ENCODE results near the gene NOTUM. TPM values are rescaled to one million over a fixed set of nuclear protein-coding genes. Genes with fewer than 3 reads are reported as not detected.

NOTUM gene
- polyA plus RNA-seq, 2 of the 4 experiments (the other 2 are of a cell fraction) = 0.06 to 0.92 TPM

DNA sequence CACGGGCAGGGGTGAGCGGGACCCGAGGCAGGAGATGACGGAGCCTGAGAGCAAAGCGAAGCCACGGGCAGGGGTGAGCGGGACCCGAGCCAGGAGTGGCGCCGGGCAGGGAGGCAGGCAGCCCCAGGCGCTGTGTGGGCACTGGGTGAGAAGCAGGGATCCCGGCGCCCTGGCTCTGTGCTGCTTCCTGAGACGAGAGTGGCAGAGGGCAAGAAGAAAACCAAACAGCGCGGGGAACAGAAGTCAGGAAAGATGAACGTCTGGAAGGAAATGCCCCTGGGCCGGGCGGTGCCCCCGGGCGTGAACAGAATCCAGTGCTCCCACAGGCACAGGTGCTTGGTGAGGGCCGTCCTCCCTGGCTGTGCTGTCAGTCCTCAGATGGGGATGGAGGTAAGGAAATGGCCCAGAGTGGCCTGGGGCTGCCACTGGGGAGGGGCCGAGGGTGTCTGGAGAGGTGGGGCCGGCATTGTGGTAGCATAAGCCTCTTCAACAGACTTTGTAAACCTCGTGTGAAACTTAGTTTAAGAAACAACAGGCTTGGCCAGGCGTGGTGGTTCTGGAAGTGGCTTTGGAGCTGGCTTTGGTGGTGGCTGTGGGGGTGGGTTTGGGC lies 26.3 kb upstream of the NOTUM start:
- TF ChIP-seq, protein P1, sequence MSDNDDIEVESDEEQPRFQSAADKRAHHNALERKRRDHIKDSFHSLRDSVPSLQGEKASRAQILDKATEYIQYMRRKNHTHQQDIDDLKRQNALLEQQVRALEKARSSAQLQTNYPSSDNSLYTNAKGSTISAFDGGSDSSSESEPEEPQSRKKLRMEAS (IDR thresholded peaks at IDR 0.05) = no peak
- TF ChIP-seq MAFK (IDR thresholded peaks at IDR 0.05; ENCODE audit: partially characterized antibody) = no peak
- TF ChIP-seq CBX8 (IDR thresholded peaks at IDR 0.05) = no peak
- TF ChIP-seq, protein P2, sequence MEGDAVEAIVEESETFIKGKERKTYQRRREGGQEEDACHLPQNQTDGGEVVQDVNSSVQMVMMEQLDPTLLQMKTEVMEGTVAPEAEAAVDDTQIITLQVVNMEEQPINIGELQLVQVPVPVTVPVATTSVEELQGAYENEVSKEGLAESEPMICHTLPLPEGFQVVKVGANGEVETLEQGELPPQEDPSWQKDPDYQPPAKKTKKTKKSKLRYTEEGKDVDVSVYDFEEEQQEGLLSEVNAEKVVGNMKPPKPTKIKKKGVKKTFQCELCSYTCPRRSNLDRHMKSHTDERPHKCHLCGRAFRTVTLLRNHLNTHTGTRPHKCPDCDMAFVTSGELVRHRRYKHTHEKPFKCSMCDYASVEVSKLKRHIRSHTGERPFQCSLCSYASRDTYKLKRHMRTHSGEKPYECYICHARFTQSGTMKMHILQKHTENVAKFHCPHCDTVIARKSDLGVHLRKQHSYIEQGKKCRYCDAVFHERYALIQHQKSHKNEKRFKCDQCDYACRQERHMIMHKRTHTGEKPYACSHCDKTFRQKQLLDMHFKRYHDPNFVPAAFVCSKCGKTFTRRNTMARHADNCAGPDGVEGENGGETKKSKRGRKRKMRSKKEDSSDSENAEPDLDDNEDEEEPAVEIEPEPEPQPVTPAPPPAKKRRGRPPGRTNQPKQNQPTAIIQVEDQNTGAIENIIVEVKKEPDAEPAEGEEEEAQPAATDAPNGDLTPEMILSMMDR (IDR thresholded peaks at IDR 0.05) = no peak
- ChIA-PET POLR2A (no interaction called here), CTCF (interaction anchor here (0.7 to 5.1 kb wide), 4 partner anchors 27 to 106 kb away, joined by 3 to 32 read pairs (median 19); partner anchors contain the start of genes CENPX, LRRC45 and NOTUM)
- peaks cover 15% of the 10 kb centered on the region for H3K4me1 ChIP-seq
- 90% methylated on average over 26 of the region's 26 CpGs for WGBS (ENCODE audit: missing lambda C conversion rate)
- H3K4me3 ChIP-seq = no peak overlapping the region
- DNase-seq (ENCODE audit: low read depth in 1 of 2, low spot score in 1 of 2) (no peak), FAIRE-seq (no peak), ATAC-seq (no peak)
- H3K9me3 ChIP-seq = no peaks in the 10 kb centered on the region
- H3K27ac ChIP-seq = no peak overlapping the region
- H3K4me2 ChIP-seq = no peak overlapping the region

DNA sequence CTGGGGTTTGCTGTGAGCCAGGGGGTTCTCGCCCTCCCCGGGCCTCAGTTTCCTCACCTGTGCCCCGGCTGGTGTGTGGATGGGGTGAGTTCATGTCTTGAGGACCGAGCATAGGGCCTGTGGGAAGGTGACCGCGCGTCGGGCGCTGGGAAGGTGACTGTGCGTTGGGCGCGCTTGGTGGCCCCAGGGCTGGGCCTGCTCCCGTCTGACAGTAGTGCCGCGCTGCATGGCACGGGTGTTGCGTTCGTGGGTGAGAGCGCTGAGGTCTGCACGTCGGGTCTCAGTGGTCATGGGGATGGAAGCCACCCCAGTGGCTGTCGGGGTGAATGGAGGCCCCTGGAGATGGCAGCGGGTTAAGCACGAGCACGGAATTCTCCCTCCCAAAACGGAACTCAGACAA lies 25.6 kb upstream of the NOTUM start:
- 96% methylated on average over 26 of the region's 26 CpGs for WGBS (ENCODE audit: missing lambda C conversion rate)
- H3K9me3 ChIP-seq = no peaks in the 10 kb centered on the region
- TF ChIP-seq SREBF2 (IDR thresholded peaks at IDR 0.05) (no peak), CEBPB (IDR thresholded peaks at IDR 0.05) (no peak), MAFK (IDR thresholded peaks at IDR 0.05; ENCODE audit: partially characterized antibody) (no peak)
- no peak overlapping the region for H3K4me2 ChIP-seq
- no peak for ATAC-seq
- CTCF ChIA-PET = interaction anchor here (1.5 to 4.8 kb wide), 2 partner anchors 26 to 33 kb away, joined by 6 to 32 read pairs; partner anchors contain the start of gene NOTUM
- FAIRE-seq = no peak
- no peak for DNase-seq (ENCODE audit: low read depth in 1 of 2, low spot score in 1 of 2)
- H3K4me3 ChIP-seq = no peak overlapping the region
- H3K4me1 ChIP-seq = peaks cover 8% of the 10 kb centered on the region
- POLR2A ChIA-PET = no interaction called here
- no peak overlapping the region for H3K27ac ChIP-seq

DNA sequence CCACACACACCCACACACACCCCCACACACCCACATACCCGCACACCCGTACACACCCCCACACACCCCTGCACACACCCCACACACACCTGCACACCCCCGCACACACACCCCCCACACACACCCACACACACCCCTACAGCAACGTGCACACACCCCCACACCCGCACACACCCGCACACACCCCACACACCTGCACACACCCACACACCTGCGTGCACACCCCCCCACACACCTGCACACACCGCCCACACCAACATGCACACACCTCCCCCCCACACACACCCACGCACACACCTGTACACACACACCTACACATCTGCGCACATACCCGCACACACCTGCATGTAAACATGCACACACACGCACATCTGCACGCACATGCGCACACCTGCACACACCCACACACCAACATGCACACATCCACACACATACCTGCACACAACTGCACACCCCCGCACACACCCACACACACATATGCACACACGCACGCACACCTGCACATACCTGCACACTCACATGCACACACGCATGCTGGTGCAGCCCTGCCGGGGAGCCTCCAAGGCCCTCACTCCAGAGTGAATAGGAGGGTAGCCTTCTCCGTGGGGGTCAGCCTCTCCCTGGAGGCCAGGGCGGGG lies 23.9 kb upstream of the NOTUM start:
- ATAC-seq (no peak), FAIRE-seq (no peak), DNase-seq (ENCODE audit: low read depth in 1 of 2, low spot score in 1 of 2) (no peak)
- TF ChIP-seq TFCP2L1 (CRISPR knock-in tag; IDR thresholded peaks at IDR 0.05) (no peak), RAD21 (conservative IDR thresholded peaks at IDR 0.05 in 1 of 2, IDR thresholded peaks at IDR 0.05 in 1 of 2) (no peak), FOXS1 (CRISPR knock-in tag; IDR thresholded peaks at IDR 0.05) (no peak), PHF8 (IDR thresholded peaks at IDR 0.05; ENCODE audit: borderline replicate concordance, low read depth) (no peak), ZSCAN20 (CRISPR knock-in tag; IDR thresholded peaks at IDR 0.05) (no peak), JUN (IDR thresholded peaks at IDR 0.05) (no peak), CBX8 (IDR thresholded peaks at IDR 0.05) (no peak), TP53 (CRISPR knock-in tag; IDR thresholded peaks at IDR 0.05) (no peak), ZC3H11A (IDR thresholded peaks at IDR 0.05) (no peak)
- TF ChIP-seq, protein P3, sequence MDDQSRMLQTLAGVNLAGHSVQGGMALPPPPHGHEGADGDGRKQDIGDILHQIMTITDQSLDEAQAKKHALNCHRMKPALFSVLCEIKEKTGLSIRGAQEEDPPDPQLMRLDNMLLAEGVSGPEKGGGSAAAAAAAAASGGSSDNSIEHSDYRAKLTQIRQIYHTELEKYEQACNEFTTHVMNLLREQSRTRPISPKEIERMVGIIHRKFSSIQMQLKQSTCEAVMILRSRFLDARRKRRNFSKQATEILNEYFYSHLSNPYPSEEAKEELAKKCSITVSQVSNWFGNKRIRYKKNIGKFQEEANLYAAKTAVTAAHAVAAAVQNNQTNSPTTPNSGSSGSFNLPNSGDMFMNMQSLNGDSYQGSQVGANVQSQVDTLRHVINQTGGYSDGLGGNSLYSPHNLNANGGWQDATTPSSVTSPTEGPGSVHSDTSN (IDR thresholded peaks at IDR 0.05) = no peak
- TF ChIP-seq, protein P4, sequence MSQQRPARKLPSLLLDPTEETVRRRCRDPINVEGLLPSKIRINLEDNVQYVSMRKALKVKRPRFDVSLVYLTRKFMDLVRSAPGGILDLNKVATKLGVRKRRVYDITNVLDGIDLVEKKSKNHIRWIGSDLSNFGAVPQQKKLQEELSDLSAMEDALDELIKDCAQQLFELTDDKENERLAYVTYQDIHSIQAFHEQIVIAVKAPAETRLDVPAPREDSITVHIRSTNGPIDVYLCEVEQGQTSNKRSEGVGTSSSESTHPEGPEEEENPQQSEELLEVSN (IDR thresholded peaks at IDR 0.05; ENCODE audit: borderline replicate concordance, low read depth) = no peak
- TF ChIP-seq, protein P5, sequence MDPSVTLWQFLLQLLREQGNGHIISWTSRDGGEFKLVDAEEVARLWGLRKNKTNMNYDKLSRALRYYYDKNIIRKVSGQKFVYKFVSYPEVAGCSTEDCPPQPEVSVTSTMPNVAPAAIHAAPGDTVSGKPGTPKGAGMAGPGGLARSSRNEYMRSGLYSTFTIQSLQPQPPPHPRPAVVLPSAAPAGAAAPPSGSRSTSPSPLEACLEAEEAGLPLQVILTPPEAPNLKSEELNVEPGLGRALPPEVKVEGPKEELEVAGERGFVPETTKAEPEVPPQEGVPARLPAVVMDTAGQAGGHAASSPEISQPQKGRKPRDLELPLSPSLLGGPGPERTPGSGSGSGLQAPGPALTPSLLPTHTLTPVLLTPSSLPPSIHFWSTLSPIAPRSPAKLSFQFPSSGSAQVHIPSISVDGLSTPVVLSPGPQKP (IDR thresholded peaks at IDR 0.05; ENCODE audit: low read depth, low read length) = no peak
- TF ChIP-seq, protein P6, sequence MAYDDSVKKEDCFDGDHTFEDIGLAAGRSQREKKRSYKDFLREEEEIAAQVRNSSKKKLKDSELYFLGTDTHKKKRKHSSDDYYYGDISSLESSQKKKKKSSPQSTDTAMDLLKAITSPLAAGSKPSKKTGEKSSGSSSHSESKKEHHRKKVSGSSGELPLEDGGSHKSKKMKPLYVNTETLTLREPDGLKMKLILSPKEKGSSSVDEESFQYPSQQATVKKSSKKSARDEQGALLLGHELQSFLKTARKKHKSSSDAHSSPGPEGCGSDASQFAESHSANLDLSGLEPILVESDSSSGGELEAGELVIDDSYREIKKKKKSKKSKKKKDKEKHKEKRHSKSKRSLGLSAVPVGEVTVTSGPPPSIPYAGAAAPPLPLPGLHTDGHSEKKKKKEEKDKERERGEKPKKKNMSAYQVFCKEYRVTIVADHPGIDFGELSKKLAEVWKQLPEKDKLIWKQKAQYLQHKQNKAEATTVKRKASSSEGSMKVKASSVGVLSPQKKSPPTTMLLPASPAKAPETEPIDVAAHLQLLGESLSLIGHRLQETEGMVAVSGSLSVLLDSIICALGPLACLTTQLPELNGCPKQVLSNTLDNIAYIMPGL (CRISPR knock-in tag; IDR thresholded peaks at IDR 0.05; ENCODE audit: borderline replicate concordance) = no peak
- POLR2A ChIA-PET = no interaction called here
- no peaks in the 10 kb centered on the region for H3K4me1 ChIP-seq
- H3K9me3 ChIP-seq = no peaks in the 10 kb centered on the region
- no peak overlapping the region for H3K4me3 ChIP-seq
- CTCF ChIA-PET = interaction anchor here (1.2 to 4.8 kb wide), 6 partner anchors 8 to 45 kb away, joined by 3 to 32 read pairs (median 6); partner anchors contain the start of genes CENPX, LRRC45 and NOTUM
- H3K27ac ChIP-seq = no peak overlapping the region
- 86% methylated on average over 20 of the region's 21 CpGs for WGBS (ENCODE audit: missing lambda C conversion rate)
- no peak overlapping the region for H3K4me2 ChIP-seq
